AG09309 (cell line): ENCODE results near the gene FAM98A.
A peak's percentile ranks its signal among the peaks of the same experiment; 100 is the strongest.

Experiments
- DNase-seq: peaks from one replicate; pipeline ENCODE4 v3.0.0-alpha.2; 2010; ENCODE audit warnings: low read depth
- H3K4me3 ChIP-seq: 2 replicates; pipeline ENCODE4 v1.5.1; 2011; ENCODE audit warnings: mild to moderate bottlenecking, low read depth, low read length, moderate library complexity; ENCODE audit not compliant: control insufficient read depth
- TF ChIP-seq, protein P1 (sequence below): IDR thresholded peaks from 2 replicates; pipeline ENCODE4 v1.5.1; 2011; ENCODE audit warnings: mild to moderate bottlenecking, low read depth, low read length, inconsistent platforms; ENCODE audit not compliant: insufficient read depth, control insufficient read depth; ENCODE audit errors: missing control alignments

Gene FAM98A

GRCh38 chr2:33588232-33588631, 10.9 kb downstream of the FAM98A start:
- TF ChIP-seq, protein P1, sequence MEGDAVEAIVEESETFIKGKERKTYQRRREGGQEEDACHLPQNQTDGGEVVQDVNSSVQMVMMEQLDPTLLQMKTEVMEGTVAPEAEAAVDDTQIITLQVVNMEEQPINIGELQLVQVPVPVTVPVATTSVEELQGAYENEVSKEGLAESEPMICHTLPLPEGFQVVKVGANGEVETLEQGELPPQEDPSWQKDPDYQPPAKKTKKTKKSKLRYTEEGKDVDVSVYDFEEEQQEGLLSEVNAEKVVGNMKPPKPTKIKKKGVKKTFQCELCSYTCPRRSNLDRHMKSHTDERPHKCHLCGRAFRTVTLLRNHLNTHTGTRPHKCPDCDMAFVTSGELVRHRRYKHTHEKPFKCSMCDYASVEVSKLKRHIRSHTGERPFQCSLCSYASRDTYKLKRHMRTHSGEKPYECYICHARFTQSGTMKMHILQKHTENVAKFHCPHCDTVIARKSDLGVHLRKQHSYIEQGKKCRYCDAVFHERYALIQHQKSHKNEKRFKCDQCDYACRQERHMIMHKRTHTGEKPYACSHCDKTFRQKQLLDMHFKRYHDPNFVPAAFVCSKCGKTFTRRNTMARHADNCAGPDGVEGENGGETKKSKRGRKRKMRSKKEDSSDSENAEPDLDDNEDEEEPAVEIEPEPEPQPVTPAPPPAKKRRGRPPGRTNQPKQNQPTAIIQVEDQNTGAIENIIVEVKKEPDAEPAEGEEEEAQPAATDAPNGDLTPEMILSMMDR: no peak
- no peak for DNase-seq

DNA sequence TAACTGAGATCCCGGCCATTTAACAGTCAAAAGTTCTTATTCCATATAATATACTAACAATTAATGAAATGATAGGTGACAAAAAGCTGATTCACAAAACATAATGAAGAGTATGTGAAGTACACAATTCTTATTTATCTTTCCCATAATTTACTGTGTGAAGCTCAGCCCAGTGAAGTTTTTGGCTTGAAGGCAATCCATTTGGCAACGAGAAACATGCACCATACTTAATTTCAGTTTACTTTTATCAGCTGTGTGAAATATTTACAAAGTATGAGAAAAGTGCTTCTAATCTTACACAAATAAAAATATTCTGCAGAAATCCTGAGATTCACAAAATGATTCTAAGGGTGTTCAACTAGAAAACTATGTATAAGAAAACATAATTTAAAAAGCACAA, 12.3 kb downstream of the FAM98A start:
- TF ChIP-seq, protein P1: no peak
- no peak overlapping the region for H3K4me3 ChIP-seq
- no peak for DNase-seq

More at GRCh38 chr2:33588232-33588631, 10.9 kb downstream of the FAM98A start:
- no peak overlapping the region for H3K4me3 ChIP-seq

DNA sequence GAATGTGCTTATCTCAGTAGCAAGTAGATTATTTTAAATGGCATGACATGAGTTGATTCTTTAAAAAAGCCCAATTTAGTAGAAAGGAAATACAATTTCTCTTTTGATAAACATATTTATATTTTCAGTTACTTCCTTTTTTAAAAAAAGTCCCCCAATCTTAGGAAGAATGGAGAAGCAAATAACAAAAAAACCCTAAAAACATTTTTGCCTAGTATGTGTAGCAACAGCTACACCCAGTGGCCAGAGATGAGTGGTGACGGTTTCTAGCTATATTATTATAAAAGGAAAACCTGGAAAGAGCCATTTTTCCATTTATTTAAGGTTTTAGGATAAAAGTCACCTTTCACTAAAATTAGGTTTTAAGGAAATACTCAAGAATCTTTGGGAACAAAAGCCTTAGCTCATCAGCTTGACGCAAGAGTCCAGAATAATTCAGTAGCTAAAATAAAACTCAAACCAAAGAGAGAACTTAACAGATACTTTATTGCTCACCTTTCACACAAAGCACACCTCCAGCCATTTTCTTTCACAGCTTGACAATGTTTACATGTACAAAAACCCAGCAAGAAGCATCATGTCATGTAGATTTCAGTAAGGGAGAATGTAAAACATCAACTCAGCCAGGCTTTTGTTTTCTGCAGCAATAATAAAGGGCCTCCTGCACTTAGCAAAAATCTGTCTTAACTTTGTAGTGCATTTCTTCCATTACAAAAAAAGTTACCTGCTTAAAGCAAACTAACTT, 15.7 kb downstream of the FAM98A start:
- DNase-seq: no peak
- no peak overlapping the region for H3K4me3 ChIP-seq
- TF ChIP-seq, protein P1: peak; percentile 73

DNA sequence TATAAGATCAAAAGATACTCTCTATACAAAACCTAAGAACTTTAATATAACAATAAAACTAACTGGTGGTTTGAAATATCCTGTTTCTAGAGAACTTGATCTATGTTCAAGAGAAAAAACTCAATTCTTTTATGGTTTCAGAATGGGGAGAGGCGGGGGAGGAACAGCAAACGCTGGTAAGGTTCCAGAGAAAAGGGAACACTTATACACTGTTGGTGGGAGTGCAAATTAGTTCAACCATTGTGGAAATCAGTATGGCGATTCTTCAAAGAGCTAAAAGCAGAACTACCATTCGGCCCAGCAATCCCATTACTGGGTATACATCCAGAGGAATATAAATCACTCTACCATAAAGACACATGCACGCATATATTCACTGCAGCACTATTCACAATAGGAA, 17.2 kb downstream of the FAM98A start:
- no peak for DNase-seq
- no peak overlapping the region for H3K4me3 ChIP-seq
- TF ChIP-seq, protein P1: no peak

GRCh38 chr2:33579227-33579626, 19.9 kb downstream of the FAM98A start:
- DNase-seq: no peak
- TF ChIP-seq, protein P1: no peak
- no peak overlapping the region for H3K4me3 ChIP-seq

- TF ChIP-seq, protein P1: no peak
- no peak overlapping the region for H3K4me3 ChIP-seq
- DNase-seq: no peak
Observed at GRCh38 chr2:33577668-33578067, 21.4 kb downstream of the FAM98A start.

DNA sequence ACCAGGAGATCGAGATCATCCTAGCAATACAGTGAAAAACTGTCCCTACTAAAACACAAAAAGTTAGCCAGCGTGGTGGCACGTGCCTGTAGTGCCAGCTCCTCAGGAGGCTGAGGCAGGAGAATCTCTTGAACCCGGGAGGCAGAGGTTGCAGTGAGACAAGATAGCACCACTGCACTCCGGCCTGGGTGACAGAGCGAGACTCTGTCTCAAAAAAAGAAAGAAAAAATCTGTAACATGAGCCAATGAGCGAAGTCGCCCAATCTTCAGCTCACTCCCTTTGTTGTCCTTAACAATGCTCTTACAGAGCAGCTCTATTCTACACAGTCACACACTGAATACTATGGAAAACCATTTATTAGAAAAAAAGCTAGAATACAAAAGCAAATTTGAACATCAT, 22.0 kb downstream of the FAM98A start:
- no peak overlapping the region for H3K4me3 ChIP-seq
- TF ChIP-seq, protein P1: no peak
- no peak for DNase-seq
